NB4 (cell line): ENCODE data around the gene DNAJC21.

Source experiments
- MAX ChIP-seq: IDR thresholded peaks from 2 replicates; pipeline ENCODE4 v1.6.1; 2011; ENCODE audit warnings: low read depth, low read length
- MYC ChIP-seq: IDR thresholded peaks from 2 replicates; pipeline ENCODE4 v1.6.1; 2011; ENCODE audit warnings: low read depth, low read length
- POLR2A ChIP-seq: IDR thresholded peaks from 2 replicates; pipeline ENCODE4 v1.6.1; 2011; ENCODE audit warnings: mild to moderate bottlenecking; ENCODE audit not compliant: insufficient read length; ENCODE audit errors: extremely low read depth
- TF ChIP-seq, protein P1 (sequence below): IDR thresholded peaks from one replicate; pipeline ENCODE4 v1.5.1; 2012; ENCODE audit warnings: low read depth, low read length

GRCh38 chr5:34900652-34901051 lies 28.7 kb upstream of the DNAJC21 start:
- TF ChIP-seq, protein P1, sequence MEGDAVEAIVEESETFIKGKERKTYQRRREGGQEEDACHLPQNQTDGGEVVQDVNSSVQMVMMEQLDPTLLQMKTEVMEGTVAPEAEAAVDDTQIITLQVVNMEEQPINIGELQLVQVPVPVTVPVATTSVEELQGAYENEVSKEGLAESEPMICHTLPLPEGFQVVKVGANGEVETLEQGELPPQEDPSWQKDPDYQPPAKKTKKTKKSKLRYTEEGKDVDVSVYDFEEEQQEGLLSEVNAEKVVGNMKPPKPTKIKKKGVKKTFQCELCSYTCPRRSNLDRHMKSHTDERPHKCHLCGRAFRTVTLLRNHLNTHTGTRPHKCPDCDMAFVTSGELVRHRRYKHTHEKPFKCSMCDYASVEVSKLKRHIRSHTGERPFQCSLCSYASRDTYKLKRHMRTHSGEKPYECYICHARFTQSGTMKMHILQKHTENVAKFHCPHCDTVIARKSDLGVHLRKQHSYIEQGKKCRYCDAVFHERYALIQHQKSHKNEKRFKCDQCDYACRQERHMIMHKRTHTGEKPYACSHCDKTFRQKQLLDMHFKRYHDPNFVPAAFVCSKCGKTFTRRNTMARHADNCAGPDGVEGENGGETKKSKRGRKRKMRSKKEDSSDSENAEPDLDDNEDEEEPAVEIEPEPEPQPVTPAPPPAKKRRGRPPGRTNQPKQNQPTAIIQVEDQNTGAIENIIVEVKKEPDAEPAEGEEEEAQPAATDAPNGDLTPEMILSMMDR, result no peak
- TF ChIP-seq POLR2A (no peak), MYC (no peak), MAX (no peak)
